ENCODE results near the gene MGMT. TPM values are rescaled to one million over a fixed set of nuclear protein-coding genes. Genes with fewer than 3 reads are reported as not detected.

The MGMT gene
- total RNA-seq, 1 experiment from 2014 or later = 11.5 TPM

GRCh38 chr10:129440722-129441316 lies 26.2 kb upstream of the MGMT start:
- H3K9ac ChIP-seq (ENCODE audit: low read length) = no peak overlapping the region
- DNase-seq (ENCODE audit: low read depth, low spot score) (no peak), ATAC-seq (no peak)
- H3K27me3 ChIP-seq (ENCODE audit: insufficient read depth, low read length) = no peaks in the 10 kb centered on the region
- no peak overlapping the region for H3K27ac ChIP-seq (ENCODE audit: low read depth, low read length)
- no peak overlapping the region for H3K4me3 ChIP-seq (replicated peaks in 1 of 2; ENCODE audit: low read depth in 1 of 2, low read length in 2 of 2)
- no peaks in the 10 kb centered on the region for H4K20me1 ChIP-seq (ENCODE audit: insufficient read depth)
- BruUV-seq (replicated peaks) = no TSS peak
- H3K9me3 ChIP-seq (ENCODE audit: control insufficient read depth in 1 of 2, insufficient read depth in 1 of 2, low read depth in 1 of 2, low read length in 2 of 2) = peaks cover 7 to 20% of the 10 kb centered on the region in 2 experiments; a peak in 2 of 4 replicates
- no peak overlapping the region for H3K4me2 ChIP-seq (ENCODE audit: low read length)
- intact Hi-C loops (cut with micrococcal nuclease) = no loop called here
- no peak overlapping the region for H2AFZ ChIP-seq (ENCODE audit: low read depth, low read length, poor library complexity, severe bottlenecking)
- RAD21 ChIA-PET (ENCODE audit: low non-redundant PET in 1 of 2, low total read pairs in 2 of 2, uncharacterized antibody in 2 of 2, unreplicated experiment in 2 of 2) = no interaction called here
- no peaks in the 10 kb centered on the region for H3K36me3 ChIP-seq (ENCODE audit: control insufficient read depth in 1 of 2, insufficient read depth in 2 of 2, low read length in 2 of 2)
- POLR2A ChIA-PET = no interaction called here
- no peaks in the 10 kb centered on the region for H3K79me2 ChIP-seq (ENCODE audit: insufficient read depth, low read length)
- no peaks in the 10 kb centered on the region for H3K9me2 ChIP-seq (ENCODE audit: insufficient read depth)
- no peaks in the 10 kb centered on the region for H3K4me1 ChIP-seq (ENCODE audit: control insufficient read depth in 1 of 2, insufficient read depth in 2 of 2, low read length in 2 of 2)
- no peak for TF ChIP-seq CEBPB (IDR thresholded peaks at IDR 0.05; ENCODE audit: low read depth)
- no peak for TF ChIP-seq SP1 (IDR thresholded peaks at IDR 0.05; ENCODE audit: low read depth)
- TF ChIP-seq ZNF274 (IDR thresholded peaks at IDR 0.05; ENCODE audit: low read depth, low read length) = no peak
- no peak for TF ChIP-seq CBX3 (IDR thresholded peaks at IDR 0.05; ENCODE audit: low read depth)
- no peak for TF ChIP-seq FOSL1 (IDR thresholded peaks at IDR 0.05; ENCODE audit: low read depth)
- CTCF ChIA-PET = no interaction called here

DNA sequence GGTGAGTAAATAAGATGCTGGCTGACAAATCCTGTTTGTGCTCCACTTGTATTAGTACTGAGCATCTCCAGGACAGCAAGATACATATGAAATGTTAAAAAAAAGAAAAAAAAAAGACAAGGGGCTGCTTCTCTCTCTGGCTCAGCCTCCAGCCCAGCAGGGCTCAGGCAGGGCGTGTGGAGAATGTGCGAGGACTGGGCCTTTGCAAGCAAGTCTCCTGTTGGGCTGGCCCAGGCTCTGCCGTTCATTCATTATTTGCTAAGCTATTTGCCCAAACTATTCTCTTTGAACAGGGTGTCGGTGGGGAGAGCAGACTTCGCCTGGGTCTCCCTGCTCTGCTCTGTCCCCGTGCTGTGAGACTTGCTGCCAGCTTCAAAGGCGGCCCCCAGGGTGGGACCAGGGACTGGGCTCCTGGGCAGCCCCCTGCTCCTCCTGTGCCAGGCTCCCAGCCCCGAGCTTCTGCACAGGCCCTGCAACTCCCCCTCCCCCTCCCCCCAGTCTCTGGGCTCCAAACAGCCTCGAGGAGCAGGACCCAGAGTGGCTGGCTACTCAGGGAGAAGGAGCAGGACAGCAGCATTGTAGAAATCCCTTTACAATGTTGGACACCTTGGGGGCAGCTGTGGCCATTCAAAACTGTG lies 25.6 kb upstream of the MGMT start:
- Histone ChIP-seq H2AFZ (ENCODE audit: low read depth, low read length, poor library complexity, severe bottlenecking) (no peak overlapping the region), H3K9ac (ENCODE audit: low read length) (no peak overlapping the region), H3K4me1 (ENCODE audit: control insufficient read depth in 1 of 2, insufficient read depth in 2 of 2, low read length in 2 of 2) (no peaks in the 10 kb centered on the region), H3K27ac (ENCODE audit: low read depth, low read length) (no peak overlapping the region), H4K20me1 (ENCODE audit: insufficient read depth) (no peaks in the 10 kb centered on the region), H3K79me2 (ENCODE audit: insufficient read depth, low read length) (no peaks in the 10 kb centered on the region), H3K9me3 (ENCODE audit: control insufficient read depth in 1 of 2, insufficient read depth in 1 of 2, low read depth in 1 of 2, low read length in 2 of 2) (peaks cover 7 to 20% of the 10 kb centered on the region in 2 experiments; a peak in 2 of 4 replicates), H3K27me3 (ENCODE audit: insufficient read depth, low read length) (no peaks in the 10 kb centered on the region), H3K36me3 (ENCODE audit: control insufficient read depth in 1 of 2, insufficient read depth in 2 of 2, low read length in 2 of 2) (no peaks in the 10 kb centered on the region), H3K4me3 (replicated peaks in 1 of 2; ENCODE audit: low read depth in 1 of 2, low read length in 2 of 2) (no peak overlapping the region), H3K9me2 (ENCODE audit: insufficient read depth) (no peaks in the 10 kb centered on the region), H3K4me2 (ENCODE audit: low read length) (no peak overlapping the region)
- ChIA-PET RAD21 (ENCODE audit: low non-redundant PET in 1 of 2, low total read pairs in 2 of 2, uncharacterized antibody in 2 of 2, unreplicated experiment in 2 of 2) (no interaction called here), CTCF (no interaction called here), POLR2A (no interaction called here)
- intact Hi-C loops (cut with micrococcal nuclease) = no loop called here
- no TSS peak for BruUV-seq (replicated peaks)
- TF ChIP-seq FOSL1 (IDR thresholded peaks at IDR 0.05; ENCODE audit: low read depth) = no peak
- ATAC-seq = no peak
- DNase-seq (ENCODE audit: low read depth, low spot score) = no peak
